ENCODE data around the gene SPRR2A.
"Not testable (repeated sequence)": the region's sequence is repeated elsewhere in the genome, so short reads cannot be mapped to it uniquely, and the experiment has no call there.

The SPRR2A gene

DNA sequence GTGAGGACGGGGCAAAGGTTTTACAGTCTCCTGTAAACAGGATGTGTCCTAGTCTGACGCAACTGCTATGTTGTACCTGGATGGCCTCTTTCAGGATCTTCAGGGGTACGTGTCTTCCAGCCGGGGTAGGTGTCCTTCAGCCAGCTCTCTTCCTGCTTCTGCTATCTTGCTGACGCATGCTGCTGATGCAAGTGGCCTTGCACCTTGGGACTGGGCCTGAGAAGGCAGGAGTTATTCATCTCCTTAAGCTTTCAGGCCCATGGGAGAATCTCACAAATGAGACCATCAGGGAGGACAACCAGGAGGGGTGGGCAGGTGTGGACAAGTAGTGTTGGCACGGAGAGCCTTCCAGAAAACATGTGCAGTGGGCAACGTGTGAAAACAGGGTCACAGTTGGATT is 34.2 kb downstream of the SPRR2A start:
- DNase-seq, result no peak

GRCh38 chr1:153022340-153022739 is 35.0 kb downstream of the SPRR2A start:
- not testable (repeated sequence) for DNase-seq

GRCh38 chr1:153021829-153022228 is 35.5 kb downstream of the SPRR2A start:
- DNase-seq, result not testable (repeated sequence)

- DNase-seq, result not testable (repeated sequence)
Measured at GRCh38 chr1:153011235-153011758, 46.0 kb downstream of the SPRR2A start.
